ENCODE measurements around the gene ERN2. TPM values are rescaled to one million over a fixed set of nuclear protein-coding genes. Genes with fewer than 3 reads are reported as not detected.

Gene ERN2
- total RNA-seq, result 100 to 1,000 TPM; 121 to 191 TPM

GRCh38 chr16:23712976-23713375, at the start of gene ERN2:
Gene ERN2 (minus strand): TSS chr16:23713222. CDS start chr16:23713187, 35 bp downstream.
- Histone ChIP-seq H3K9ac (ENCODE audit: low read depth in 2 of 2, low read length in 2 of 2) (peak within 1 kb of the TSS; percentile 81 to 93), H3K4me1 (no peaks in the 10 kb centered on the region), H3K27ac (peak within 1 kb of the TSS; percentile 72), H3K27me3 (no peaks in the 10 kb centered on the region), H3K36me3 (no peaks in the 10 kb centered on the region), H3K4me3 (peak within 1 kb of the TSS; percentile 59), H3K9me3 (no peaks in the 10 kb centered on the region)
- DNase-seq, result peak; percentile 87
- TF ChIP-seq CTCF (IDR thresholded peaks at IDR 0.05), result no peak
- intact Hi-C loops (cut with DNase I), result no loop called here

- no peak overlapping the region for H3K4me3 ChIP-seq
- no peak for TF ChIP-seq CTCF (IDR thresholded peaks at IDR 0.05)
- no peak overlapping the region for H3K9ac ChIP-seq (ENCODE audit: low read depth in 2 of 2, low read length in 2 of 2)
- H3K27me3 ChIP-seq, result peaks cover 8% of the 10 kb centered on the region
- intact Hi-C loops (cut with DNase I), result no loop called here
- no peaks in the 10 kb centered on the region for H3K36me3 ChIP-seq
- no peak for DNase-seq
- no peak overlapping the region for H3K27ac ChIP-seq
- no peaks in the 10 kb centered on the region for H3K9me3 ChIP-seq
- H3K4me1 ChIP-seq, result no peaks in the 10 kb centered on the region
These were observed 45.1 kb upstream of the ERN2 start for GRCh38 chr16:23757937-23758619.

- Histone ChIP-seq H3K4me1 (no peaks in the 10 kb centered on the region), H3K27ac (no peak overlapping the region), H3K36me3 (no peaks in the 10 kb centered on the region), H3K4me3 (no peak overlapping the region), H3K27me3 (peaks cover 8% of the 10 kb centered on the region), H3K9ac (ENCODE audit: low read depth in 2 of 2, low read length in 2 of 2) (no peak overlapping the region), H3K9me3 (no peaks in the 10 kb centered on the region)
- no peak for TF ChIP-seq CTCF (IDR thresholded peaks at IDR 0.05)
- intact Hi-C loops (cut with DNase I), result no loop called here
- no peak for DNase-seq
These were observed 44.1 kb upstream of the ERN2 start for GRCh38 chr16:23757116-23757515.

GRCh38 chr16:23755484-23755809, 42.4 kb upstream of the ERN2 start:
- Histone ChIP-seq H3K27ac (peak overlapping the region; percentile 75), H3K9me3 (no peaks in the 10 kb centered on the region), H3K4me1 (no peaks in the 10 kb centered on the region), H3K27me3 (peaks cover 8% of the 10 kb centered on the region), H3K36me3 (no peaks in the 10 kb centered on the region), H3K9ac (ENCODE audit: low read depth in 2 of 2, low read length in 2 of 2) (peak overlapping the region; percentile 66 to 85), H3K4me3 (peak overlapping the region; percentile 57)
- TF ChIP-seq CTCF (IDR thresholded peaks at IDR 0.05), result no peak
- intact Hi-C loops (cut with DNase I), result no loop called here
- DNase-seq, result no peak

GRCh38 chr16:23754594-23755483, 41.8 kb upstream of the ERN2 start, which contains the start of gene CHP2:
Gene CHP2 (plus strand): TSS chr16:23755026. CDS start chr16:23755050, 24 bp downstream.
- H3K9ac ChIP-seq (ENCODE audit: low read depth in 2 of 2, low read length in 2 of 2), result peak within 1 kb of the TSS; percentile 66 to 85
- no peaks in the 10 kb centered on the region for H3K36me3 ChIP-seq

More at GRCh38 chr16:23754594-23755483, 41.8 kb upstream of the ERN2 start, which contains the start of gene CHP2:
- Histone ChIP-seq H3K4me1 (no peaks in the 10 kb centered on the region), H3K9me3 (no peaks in the 10 kb centered on the region), H3K27me3 (peaks cover 8% of the 10 kb centered on the region), H3K27ac (peak within 1 kb of the TSS; percentile 75), H3K4me3 (peak within 1 kb of the TSS; percentile 57)
- DNase-seq, result peak; percentile 78
- intact Hi-C loops (cut with DNase I), result no loop called here
- no peak for TF ChIP-seq CTCF (IDR thresholded peaks at IDR 0.05)
